Upper lobe of left lung (tissue), 4 donors: ENCODE data around the gene S1PR4.

Source experiments
- POLR2A ChIP-seq, 4 donors: fragments of 450-650 bp; IDR thresholded peaks; one replicate each; pipeline ENCODE4 v1.5.1; 2016 to 2017; ENCODE audit warnings: antibody characterized with exemption in 4 of 4, mild to moderate bottlenecking in 2 of 4
- POLR2AphosphoS5 ChIP-seq, 2 donors: sonication (generic); formaldehyde crosslinking; IDR thresholded peaks; one replicate each; pipeline ENCODE4 v1.5.1; 2017; ENCODE audit warnings: antibody characterized with exemption in 2 of 2
- TF ChIP-seq, protein P1 (sequence below), 6 experiments: fragments of 450-650 bp in 4 of 6; fragments of 200-600 bp in 2 of 6; sonication (generic) in 2 of 6; IDR thresholded peaks; one replicate each; pipeline ENCODE4 v1.5.1; 2016 to 2019; ENCODE audit warnings: antibody characterized with exemption in 6 of 6

DNA sequence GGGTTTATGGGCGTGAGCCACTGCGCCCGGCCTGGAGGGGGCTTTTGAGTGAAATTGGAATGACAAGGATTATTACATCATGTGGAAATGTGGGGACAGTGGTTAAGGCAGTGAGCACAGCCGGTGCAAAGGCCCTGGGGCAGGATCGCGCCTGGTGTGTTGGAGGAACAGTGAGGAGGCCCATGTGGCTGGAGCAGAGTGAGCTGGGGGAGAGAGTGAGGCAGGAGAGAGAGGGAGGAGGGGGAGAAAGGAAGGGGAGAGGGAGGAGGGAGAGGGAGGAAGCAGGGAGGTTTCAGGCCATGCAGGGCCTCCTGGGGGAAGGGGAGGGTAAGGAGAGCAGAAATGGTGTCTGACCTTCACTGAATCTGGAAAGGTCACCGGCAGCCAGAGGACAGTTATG is 34.6 kb downstream of the S1PR4 start:
- TF ChIP-seq, protein P1, sequence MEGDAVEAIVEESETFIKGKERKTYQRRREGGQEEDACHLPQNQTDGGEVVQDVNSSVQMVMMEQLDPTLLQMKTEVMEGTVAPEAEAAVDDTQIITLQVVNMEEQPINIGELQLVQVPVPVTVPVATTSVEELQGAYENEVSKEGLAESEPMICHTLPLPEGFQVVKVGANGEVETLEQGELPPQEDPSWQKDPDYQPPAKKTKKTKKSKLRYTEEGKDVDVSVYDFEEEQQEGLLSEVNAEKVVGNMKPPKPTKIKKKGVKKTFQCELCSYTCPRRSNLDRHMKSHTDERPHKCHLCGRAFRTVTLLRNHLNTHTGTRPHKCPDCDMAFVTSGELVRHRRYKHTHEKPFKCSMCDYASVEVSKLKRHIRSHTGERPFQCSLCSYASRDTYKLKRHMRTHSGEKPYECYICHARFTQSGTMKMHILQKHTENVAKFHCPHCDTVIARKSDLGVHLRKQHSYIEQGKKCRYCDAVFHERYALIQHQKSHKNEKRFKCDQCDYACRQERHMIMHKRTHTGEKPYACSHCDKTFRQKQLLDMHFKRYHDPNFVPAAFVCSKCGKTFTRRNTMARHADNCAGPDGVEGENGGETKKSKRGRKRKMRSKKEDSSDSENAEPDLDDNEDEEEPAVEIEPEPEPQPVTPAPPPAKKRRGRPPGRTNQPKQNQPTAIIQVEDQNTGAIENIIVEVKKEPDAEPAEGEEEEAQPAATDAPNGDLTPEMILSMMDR (IDR thresholded peaks at IDR 0.05) = no peak
- TF ChIP-seq POLR2A (IDR thresholded peaks at IDR 0.05) = no peak
- no peak for TF ChIP-seq POLR2AphosphoS5 (IDR thresholded peaks at IDR 0.05)
